ENCODE data around the gene PFDN5. TPM values are rescaled to one million over a fixed set of nuclear protein-coding genes. Genes with fewer than 3 reads are reported as not detected.

Gene PFDN5
- total and polyA plus RNA-seq, 9 of the 15 experiments (the other 6 are each of a cell fraction or from before 2014, with no cell fraction given) = 361 to 1,636 (median 742) TPM

GRCh38 chr12:53324779-53325510, 29.6 kb downstream of the PFDN5 start (continued):
- TF ChIP-seq, protein P1, sequence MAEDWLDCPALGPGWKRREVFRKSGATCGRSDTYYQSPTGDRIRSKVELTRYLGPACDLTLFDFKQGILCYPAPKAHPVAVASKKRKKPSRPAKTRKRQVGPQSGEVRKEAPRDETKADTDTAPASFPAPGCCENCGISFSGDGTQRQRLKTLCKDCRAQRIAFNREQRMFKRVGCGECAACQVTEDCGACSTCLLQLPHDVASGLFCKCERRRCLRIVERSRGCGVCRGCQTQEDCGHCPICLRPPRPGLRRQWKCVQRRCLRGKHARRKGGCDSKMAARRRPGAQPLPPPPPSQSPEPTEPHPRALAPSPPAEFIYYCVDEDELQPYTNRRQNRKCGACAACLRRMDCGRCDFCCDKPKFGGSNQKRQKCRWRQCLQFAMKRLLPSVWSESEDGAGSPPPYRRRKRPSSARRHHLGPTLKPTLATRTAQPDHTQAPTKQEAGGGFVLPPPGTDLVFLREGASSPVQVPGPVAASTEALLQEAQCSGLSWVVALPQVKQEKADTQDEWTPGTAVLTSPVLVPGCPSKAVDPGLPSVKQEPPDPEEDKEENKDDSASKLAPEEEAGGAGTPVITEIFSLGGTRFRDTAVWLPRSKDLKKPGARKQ (CRISPR knock-in tag; IDR thresholded peaks at IDR 0.05) = no peak
- TF ChIP-seq SUPT5H (IDR thresholded peaks at IDR 0.05) = peak; percentile 74
- TF ChIP-seq CHD4 (IDR thresholded peaks at IDR 0.05; ENCODE audit: insufficient read depth, insufficient replicate concordance, low read depth, low read length, poor library complexity, severe bottlenecking) = no peak
- TF ChIP-seq ZNF717 (CRISPR knock-in tag; IDR thresholded peaks at IDR 0.05) = no peak
- peak; percentile 76 for TF ChIP-seq ARID2 (IDR thresholded peaks at IDR 0.05)
- TF ChIP-seq YY1 (IDR thresholded peaks at IDR 0.05; ENCODE audit: borderline replicate concordance in 1 of 3, control insufficient read depth in 1 of 3, extremely low read depth in 1 of 3, insufficient read depth in 3 of 3, insufficient read length in 1 of 3, insufficient replicate concordance in 2 of 3, low read depth in 1 of 3, low read length in 2 of 3) = peak in 2 of 3 experiments; percentile 47 to 76
- TF ChIP-seq, protein P2, sequence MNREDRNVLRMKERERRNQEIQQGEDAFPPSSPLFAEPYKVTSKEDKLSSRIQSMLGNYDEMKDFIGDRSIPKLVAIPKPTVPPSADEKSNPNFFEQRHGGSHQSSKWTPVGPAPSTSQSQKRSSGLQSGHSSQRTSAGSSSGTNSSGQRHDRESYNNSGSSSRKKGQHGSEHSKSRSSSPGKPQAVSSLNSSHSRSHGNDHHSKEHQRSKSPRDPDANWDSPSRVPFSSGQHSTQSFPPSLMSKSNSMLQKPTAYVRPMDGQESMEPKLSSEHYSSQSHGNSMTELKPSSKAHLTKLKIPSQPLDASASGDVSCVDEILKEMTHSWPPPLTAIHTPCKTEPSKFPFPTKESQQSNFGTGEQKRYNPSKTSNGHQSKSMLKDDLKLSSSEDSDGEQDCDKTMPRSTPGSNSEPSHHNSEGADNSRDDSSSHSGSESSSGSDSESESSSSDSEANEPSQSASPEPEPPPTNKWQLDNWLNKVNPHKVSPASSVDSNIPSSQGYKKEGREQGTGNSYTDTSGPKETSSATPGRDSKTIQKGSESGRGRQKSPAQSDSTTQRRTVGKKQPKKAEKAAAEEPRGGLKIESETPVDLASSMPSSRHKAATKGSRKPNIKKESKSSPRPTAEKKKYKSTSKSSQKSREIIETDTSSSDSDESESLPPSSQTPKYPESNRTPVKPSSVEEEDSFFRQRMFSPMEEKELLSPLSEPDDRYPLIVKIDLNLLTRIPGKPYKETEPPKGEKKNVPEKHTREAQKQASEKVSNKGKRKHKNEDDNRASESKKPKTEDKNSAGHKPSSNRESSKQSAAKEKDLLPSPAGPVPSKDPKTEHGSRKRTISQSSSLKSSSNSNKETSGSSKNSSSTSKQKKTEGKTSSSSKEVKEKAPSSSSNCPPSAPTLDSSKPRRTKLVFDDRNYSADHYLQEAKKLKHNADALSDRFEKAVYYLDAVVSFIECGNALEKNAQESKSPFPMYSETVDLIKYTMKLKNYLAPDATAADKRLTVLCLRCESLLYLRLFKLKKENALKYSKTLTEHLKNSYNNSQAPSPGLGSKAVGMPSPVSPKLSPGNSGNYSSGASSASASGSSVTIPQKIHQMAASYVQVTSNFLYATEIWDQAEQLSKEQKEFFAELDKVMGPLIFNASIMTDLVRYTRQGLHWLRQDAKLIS (CRISPR knock-in tag; IDR thresholded peaks at IDR 0.05) = 0 out of 2 replicates have a peak, but pooled peaks have one; percentile 27
- TF ChIP-seq NR2C1 (IDR thresholded peaks at IDR 0.05) = peak; percentile 62
- TF ChIP-seq NR2C1 (tag; IDR thresholded peaks at IDR 0.05) = peak; percentile 66; the same call in 1 of the 2 replicates
- 0 out of 4 replicates have a peak, but pooled peaks of 1 of the 2 experiments have one; percentile 9 for TF ChIP-seq ZMIZ1 (IDR thresholded peaks at IDR 0.05; ENCODE audit: low read depth in 2 of 2, low read length in 2 of 2)
- TF ChIP-seq NR1H2 (CRISPR knock-in tag; IDR thresholded peaks at IDR 0.05) = 0 out of 2 replicates have a peak, but pooled peaks have one; percentile 59
- no peak for TF ChIP-seq DNMT1 (IDR thresholded peaks at IDR 0.05)
- no peak for TF ChIP-seq PTBP1 (IDR thresholded peaks at IDR 0.05; ENCODE audit: low read depth, low read length)
- TF ChIP-seq IRF9 (tag; IDR thresholded peaks at IDR 0.05) = no peak
- peak; percentile 49 for TF ChIP-seq MXD1 (CRISPR knock-in tag; IDR thresholded peaks at IDR 0.05; ENCODE audit: borderline replicate concordance, poor library complexity, severe bottlenecking)

Data from K562 (cell line).